LoVo (cell line): ENCODE measurements around the gene CAP2.
"Not testable (repeated sequence)": the region's sequence is repeated elsewhere in the genome, so short reads cannot be mapped to it uniquely, and the experiment has no call there.

Experiments used
- DNase-seq: peaks from one replicate; pipeline ENCODE4 v3.0.0-alpha.2; 2016; ENCODE audit warnings: low spot score

CAP2 gene

DNA sequence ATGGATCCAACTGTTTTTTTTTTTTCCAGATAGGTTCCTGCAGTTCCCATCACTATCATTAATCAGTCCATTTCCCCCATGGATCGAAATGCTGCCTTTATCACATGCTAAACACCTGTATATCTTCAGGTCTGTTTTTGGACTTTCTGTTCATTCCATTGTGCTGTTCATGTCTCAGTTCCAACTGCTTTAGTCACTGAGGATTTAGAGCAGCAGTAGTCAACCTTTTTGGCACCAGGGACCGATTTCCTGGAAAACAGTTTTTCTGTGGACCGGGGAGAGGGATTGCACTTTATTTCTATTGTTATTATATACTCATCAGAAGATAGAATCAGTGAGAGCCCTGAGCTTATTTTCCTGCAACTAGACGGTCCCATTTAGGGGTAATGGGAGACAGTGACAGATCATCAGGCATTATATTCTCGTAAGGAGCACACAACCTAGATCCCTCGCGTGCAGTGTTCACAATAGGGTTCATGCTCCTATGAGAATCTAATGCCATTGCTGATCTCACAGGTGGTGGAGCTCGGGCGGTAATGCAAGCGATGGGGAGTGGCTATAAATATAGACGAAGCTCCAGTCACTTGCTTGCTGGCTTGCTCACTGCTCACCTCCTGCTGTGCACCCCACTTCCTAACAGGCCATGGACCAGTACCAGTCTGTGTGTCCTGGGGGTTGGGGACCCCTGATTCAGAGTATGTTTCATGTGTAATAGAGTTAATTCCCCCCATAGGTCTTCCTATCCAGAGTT is 46.0 kb downstream of the CAP2 start:
- DNase-seq, result no peak

DNA sequence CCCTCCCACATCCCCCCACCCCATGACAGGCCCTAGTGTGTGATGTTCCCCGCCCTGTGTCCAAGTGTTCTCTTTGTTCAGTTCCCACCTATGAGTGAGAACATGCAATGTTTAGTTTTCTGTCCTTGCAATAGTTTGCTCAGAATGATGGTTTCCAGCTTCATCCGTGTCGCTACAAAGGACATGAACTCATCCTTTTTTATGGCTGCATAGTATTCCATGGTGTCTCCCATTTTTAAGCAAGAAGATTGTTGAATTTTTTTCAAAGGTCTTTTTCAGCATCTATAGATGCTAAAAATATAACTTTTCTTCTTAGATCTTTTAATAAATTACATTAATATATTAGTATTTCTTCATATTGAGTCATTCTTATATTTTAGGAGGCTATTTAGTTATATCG is 47.4 kb downstream of the CAP2 start:
- DNase-seq, result not testable (repeated sequence)

DNA sequence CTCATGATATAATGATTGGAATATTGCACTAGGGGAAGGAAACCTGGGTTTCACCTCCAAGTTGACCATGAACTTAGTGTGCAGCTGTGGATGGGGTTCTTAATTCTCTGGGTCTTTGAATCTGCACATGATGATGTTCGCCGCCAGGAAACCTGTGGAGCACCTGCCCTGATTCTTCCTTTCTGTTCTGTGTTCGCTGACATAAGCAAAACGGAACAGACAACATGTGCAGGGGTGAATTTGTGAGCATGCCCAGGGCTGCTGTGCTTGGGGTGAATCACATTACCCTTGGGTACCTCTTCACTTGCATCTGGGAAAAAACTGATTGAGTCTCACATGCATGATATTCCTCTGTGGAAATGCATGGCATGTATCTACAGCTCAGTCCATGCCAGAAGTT is 48.8 kb downstream of the CAP2 start:
- DNase-seq, result no peak

DNA sequence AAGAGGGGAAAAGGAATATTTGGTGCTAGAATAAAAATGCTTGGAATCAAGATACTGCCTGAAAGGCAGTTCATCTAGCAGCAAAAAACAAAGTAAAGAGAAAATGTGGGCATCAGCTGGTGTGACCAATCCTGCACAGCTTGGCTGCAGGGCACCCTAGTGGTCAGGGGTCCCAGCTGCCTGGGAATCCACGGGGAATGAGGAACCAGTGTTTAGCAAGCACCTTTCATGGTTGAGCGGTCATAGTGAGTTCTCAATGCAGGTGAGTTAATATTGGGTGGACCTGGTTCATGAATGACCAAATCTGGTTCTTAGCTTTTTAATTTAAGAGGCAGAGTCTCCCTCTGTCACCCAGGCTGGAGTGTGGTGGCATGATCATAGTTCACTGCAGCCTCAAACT is 53.3 kb downstream of the CAP2 start:
- DNase-seq, result no peak

DNA sequence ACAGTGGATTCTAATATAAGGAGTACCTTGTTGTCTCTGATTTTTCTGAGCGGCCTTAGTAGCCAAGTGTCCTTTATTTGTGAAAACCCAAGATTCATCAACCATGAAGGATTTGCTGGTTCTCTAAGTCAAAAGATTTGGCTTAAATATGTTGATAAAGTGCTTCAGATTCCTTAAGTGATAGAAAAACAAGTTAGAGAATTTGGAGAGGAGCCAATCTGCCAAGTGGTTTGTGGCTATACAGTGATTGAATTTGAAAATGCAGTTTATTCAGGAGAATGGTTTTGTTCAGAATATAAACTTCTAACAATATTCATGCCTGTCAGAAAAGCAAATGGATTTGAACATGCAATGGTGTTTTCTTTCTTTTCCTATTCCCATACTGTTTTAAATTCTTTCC is 54.8 kb downstream of the CAP2 start:
- no peak for DNase-seq

DNA sequence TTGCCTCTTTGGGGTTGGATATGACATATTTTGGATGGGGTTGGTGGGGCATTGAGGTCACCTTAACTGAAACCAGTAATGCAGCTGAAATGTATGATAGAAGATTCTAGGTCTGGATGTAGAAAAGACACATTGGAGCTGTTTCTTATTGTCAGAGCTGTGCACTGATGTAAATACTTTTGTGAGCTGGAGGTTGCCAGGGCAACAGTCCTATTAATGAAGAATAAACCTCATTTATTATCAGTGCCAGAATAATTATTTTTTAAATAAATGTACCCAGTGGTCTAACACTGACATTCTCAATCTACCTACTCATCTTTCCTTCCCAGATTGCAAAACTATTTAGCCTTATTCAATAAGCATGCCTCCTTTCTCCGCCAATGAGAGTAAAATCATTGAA is 57.0 kb downstream of the CAP2 start:
- no peak for DNase-seq

DNA sequence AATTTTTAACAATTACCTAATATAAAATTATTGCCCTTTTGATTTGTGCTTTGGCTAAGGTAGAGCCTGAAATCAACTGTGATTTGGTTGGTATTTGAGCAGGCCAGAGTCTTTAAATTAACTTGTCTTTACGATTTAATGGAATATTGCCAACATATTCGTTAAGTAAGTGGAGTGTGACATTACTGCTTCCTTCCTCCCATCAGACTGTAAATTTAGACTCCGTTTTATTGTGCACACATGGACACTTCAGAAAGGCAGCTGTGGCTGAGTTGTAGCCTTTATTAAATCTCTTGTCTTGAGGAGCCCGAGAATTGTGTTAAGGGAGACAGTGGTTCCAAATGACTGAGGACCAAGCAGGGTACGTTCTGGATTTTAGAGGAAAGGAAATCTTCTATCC is 57.4 kb downstream of the CAP2 start:
- DNase-seq, result no peak

DNA sequence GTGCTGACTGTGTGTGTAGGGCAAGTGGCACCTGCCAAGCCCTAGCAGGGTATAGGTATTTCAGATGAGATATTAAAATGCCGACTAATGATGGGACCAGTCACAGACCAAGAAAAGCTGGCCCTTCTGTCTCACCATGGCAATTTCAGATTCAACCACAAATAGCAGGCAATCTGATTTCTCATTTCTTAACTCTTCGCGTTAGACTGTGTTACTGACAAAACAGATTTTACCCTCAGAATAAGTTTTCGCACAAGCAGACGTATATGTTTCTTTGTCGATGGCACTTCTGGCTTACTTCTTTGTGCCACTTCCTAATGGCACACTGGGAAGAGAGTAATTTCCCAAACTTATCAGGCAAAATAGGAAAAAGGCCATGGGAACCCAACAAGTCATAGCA is 58.7 kb downstream of the CAP2 start:
- no peak for DNase-seq

DNA sequence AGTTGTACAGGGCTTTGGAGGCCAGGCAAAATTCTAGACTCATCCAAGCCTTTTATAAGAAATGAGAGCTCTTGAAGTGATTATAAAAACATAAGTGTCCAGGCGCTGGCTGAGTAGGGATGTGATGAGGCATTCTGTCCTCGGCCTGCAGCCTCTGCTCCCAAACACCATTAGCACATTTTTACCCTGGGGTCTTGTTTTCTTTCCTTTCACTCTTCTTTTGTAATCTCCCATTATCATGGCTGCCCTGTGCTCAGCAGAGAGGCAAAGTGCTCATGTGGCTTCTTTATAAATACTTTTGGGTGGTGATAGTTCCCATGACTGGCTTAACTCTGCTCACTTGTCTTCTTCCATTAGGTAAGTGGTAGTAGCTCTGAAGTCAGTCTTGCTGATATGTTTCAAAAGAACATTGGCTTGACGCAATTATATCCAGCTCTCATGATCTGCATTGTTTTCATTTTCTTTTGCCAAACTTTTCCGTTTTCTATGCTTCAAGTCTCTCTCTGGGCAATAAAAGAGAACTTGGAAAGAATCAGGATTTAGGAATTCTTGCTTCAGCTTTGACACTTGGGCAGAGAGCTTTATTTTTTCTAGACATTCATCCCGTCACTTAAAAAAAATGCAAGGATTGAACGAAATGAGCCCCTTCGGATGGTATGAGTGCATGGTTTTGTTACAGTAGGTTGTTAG is 61.1 kb downstream of the CAP2 start:
- no peak for DNase-seq

DNA sequence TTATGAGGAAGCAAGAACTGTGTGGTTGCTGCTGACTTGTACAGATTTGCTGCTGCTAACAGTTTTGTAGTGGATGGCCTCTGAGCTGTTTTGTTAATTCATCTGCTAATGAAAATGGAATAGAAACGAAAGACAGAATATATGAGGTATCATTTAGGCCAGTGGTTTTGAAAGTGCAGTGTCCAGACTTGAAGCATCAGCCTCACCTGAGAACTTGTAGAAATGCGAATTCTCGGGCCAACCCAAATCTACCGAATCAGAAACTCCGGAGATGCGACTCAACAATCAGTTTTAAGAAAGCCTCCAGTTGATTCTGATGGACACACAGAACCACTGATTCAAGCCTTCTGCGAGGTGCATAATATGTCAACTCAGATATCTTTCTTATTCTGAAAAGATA is 62.5 kb downstream of the CAP2 start:
- DNase-seq, result no peak

DNA sequence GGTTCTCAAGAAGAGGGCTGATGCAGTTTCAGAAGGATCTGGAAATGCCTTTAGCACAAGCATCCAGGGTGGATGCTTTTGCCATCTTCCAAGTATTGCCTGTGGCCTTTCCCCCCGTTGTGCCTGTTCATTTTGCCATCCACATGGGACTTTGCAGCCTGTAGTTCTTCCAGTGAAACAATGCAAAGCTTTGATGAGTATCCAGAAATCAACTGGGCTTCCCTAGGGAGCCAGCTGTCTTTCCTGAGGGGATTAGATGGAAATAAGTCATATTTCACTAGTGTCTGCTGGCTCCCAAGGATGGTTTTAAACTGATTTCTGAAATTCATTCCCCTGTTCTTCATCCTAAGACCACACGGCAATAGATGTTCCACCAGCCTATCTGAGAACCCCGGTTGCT is 63.3 kb downstream of the CAP2 start:
- DNase-seq, result no peak

DNA sequence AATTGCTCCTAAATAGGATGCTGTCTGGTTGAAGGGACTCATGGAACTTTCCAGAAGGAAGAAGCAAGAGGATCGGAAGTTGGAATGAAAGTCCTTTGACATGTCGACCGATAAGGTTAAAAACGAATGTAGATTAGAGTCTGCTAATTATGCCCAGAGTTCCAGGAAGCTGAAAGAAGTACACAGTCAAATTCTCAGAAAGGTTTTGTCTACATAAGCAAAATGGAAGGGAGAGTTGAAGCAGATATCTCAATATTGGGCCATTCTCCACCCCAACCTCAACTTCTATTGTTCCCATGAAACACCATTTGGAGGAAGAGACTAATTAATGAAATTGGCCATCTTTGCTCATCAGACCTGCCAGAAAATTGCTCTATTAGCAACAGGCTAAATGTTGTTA is 64.0 kb downstream of the CAP2 start:
- no peak for DNase-seq

DNA sequence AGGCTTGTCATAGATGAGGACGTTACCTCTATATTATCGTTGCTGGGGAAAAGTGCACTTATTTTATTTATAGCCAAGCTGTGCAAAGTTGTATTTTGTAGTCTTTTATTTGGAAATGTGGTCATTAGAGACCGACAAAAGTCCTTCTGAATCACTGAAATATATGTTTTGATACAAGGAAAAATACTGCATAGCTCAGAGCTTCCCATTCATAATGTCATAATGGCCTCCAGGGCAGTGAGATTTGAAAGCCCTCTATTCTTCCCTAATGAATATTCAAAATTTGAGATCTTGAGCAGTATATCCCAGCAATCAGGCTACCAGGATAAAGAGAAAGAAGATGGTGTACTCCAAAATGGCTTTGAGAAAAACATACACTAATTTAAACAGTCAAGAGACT is 64.6 kb downstream of the CAP2 start:
- no peak for DNase-seq

DNA sequence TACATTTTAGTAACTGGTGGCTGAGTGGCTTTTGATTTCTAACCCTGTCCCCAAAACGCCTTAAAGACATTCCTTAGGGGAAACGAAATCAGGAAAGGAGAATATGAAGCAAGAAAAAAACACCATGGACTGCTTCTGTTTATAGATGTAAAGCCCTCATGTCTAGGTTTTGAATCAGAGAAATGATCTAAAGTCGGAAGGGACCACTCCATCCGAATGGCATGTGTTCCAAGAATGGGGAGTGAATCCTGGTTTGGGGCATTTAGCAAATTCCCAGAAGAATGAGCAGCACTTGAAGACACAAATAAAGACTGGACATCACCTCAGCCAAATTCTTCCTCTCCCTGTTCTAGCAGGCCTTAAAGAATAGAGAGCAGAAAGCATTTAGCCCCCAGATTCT is 65.6 kb downstream of the CAP2 start:
- DNase-seq, result no peak

DNA sequence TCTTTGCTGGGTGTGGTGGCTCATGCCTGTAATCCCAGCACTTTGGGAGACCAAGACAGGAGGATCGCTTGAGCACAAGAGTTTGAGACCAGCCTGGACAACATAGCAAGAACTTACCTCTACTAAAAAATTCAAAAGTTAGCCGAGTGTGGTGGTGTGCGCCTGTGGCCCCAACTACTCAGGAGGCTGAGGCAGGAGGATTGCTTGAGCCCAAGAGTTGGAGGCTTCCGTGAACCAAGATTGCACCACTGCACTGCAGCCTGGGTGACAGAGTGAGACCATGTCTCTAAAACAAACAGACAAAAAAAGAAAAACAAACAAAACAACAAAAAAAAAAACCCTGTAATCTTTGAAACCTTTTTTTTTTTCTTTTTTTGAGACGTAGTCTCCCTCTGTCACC is 67.5 kb downstream of the CAP2 start:
- no peak for DNase-seq

DNA sequence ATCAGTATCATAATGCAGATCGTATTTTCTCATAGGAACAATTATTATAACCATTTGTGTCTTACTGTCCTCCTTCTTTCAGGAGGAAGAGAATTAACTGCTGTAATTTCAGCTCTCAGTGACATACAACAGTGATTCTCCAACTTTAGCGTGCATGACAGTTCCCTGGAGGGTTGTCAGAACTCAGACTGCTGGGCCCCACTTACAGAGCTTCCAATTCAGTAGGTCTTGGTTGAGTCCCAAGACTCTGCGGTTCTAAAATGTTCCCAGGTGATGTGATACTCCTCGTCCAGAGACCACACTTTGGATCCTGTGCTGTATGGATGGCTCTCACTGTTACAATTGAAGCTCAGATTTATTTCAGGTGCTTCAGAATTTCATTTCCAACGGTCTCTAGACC is 72.8 kb downstream of the CAP2 start:
- DNase-seq, result no peak

DNA sequence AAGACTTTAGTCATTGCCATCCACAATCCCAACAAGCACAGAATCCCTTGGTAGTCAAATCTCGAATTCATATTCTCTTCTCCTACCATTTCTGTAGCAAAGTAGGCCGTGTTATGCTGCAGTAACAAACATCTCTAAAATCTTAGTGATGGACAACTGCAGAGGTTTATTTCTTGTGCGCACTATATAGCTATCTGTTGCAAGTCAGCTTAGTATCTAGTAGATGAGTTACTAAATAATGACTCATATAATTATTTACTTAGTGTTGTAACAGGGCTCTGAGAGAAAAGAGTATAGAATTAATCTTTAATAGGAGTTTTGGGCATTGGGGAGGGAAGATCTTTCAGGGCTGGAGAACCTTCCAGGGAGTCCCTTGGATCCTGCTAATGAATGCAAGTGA is 73.3 kb downstream of the CAP2 start:
- no peak for DNase-seq

DNA sequence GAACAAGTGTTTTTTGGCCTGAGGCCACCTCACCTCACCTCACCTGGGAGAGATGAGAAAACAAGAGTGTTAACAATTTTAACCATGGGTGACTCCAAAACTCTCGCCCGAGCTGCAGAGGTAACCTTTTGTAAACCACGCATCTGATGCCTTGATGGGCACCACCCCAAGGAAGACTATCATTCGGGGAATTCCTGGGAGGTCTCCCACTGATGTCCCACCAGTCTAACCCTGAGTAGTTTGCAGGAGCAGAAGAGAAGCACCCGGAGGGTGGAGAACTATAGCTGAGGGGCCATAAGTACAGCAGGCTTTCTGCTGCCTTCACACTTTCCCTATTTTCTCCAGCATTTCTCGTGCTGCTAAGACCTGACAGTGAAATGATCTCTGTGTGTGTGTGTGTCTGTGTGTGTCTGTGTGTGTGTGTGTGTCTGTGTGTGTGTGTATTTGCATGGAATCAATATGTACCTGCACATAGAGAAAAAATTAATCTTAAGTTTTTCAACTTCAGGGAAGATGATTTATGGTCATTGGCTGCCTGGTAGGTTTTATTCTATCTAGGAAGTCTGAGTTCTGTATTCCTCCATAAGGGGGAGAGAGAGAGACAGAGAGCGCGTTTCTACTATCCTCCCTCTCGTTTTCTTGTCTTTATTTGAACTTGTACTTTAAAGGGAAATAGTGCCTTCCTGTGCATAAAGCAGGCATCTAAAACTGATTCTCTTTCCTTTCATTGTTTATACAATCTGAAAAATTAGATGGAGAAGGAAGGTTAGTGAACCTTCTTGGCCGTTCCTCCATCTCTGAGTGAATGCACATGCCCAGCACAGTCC is 75.8 kb downstream of the CAP2 start:
- DNase-seq, result no peak

DNA sequence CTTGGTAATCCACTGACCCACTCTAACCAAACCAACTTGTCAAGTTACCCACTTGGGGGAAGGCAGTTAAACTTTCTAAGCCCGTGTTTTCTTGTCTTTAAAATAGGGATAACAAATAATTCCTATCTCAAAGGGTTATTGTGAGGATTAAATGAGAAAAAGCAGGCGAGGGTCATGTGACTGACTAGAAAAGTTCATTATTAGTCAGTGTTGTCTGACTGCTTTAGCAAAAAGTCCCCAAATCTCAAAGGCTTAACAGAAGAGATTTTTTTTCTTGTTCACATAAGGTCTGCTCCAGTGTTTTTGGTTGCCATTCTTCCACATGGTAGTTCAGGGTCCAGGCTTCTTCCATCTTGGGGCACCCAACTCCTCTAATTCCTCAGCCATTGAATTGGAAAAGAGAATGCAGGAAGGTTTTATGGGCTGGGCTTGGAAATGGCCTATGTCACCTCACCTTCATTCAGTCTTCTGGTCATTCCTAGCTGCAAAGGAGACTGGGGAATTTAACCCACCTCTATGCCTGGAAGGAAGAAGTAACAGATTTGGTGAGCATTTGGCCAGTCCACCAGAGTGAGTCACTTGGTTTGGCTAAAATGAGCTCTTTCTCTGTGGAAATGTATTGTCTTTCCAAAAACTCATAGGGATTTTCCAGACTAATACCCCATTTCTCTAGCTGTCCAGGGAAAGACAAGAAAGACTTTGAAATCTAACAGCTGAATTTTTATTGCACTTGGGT is 77.0 kb downstream of the CAP2 start:
- no peak for DNase-seq

DNA sequence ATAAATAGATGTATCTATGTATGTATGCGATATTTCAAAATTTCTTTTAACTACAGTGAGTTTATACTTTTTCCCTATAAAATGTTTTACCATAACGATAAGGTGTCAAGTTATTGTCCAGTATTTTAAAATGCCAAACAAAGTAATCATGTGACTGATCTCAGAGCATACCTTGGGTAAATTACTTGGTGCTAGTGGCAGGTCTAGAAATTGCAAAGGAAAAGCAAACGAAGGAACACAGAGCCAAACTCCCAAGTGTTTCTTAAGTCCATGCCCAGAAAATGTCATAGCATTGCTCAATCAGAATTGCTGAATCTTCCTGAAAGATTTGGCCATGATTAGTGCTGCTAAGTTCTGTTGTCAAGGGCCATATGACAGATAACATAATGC is 77.5 kb downstream of the CAP2 start:
- no peak for DNase-seq

DNA sequence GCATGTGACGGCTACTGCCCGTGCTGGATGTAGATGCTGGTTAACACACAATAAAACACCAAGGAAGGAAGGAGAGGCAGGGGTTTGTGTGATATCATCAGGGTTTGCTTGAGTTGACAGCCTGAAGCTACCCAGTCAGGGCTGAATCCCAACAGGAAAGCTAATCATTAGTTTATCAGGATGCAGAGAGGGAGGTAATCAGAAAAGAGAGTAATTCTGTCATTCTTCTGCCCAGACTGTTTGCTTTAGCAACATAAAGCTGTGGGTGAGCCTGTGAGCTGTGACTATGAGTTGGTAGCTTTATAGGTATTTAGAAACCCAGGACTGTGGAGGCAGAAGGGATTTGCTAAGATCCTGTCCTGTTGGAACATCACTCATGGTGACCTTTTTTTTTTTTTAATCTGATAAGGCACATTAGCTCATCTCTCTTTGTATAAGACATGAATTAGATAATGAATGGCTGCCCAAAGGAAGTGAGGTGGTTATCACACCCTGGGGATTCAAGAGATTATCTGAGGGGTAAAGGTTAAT is 79.3 kb downstream of the CAP2 start:
- DNase-seq, result no peak

DNA sequence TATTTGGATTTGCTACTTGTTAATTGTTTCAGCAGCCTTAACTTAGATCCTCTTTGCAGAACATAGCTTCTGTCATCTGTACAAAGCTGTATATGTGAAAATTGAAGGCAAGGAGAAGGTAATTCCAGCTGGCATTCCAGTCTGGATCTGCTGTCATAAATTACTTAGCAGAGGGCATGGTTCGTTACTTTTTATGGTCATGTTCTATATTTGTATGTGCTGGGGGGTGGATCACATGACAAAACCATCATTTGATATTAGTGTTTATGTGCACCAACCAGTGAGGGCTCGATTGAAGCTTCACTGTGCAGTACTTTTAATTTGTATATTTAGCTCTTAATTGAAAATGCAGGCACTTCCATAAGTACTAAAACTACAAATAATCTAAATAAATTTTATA is 80.2 kb downstream of the CAP2 start:
- no peak for DNase-seq
